ENCODE measurements around the gene C7. TPM values are rescaled to one million over a fixed set of nuclear protein-coding genes. Genes with fewer than 3 reads are reported as not detected.

Gene C7
- total RNA-seq, 1 donor from 2014 or later, result under 0.01 TPM

DNA sequence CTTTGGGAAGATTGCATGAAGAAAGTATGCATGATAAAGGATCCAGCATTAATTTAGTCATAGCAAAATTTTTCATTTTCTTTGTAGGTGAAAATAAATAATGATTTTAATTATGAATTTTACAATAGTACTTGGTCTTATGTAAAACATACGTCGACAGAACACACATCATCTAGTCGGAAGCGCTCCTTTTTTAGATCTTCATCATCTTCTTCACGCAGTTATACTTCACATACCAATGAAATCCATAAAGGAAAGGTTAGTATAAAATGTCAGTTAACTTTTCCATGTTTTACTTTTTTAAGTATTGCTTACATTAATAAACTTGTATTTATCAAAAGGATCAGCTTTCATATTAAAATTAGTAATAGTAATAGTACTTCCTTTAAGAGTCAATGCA lies 35.8 kb downstream of the C7 start:
- FAIRE-seq, result no peak
- no peak for DNase-seq (ENCODE audit: low read depth)
- no peaks in the 10 kb centered on the region for H3K36me3 ChIP-seq (ENCODE audit: control insufficient read depth, insufficient read depth, low read length)
- no peak overlapping the region for H3K4me3 ChIP-seq (ENCODE audit: low read depth, low read length)
- TF ChIP-seq, protein P1, sequence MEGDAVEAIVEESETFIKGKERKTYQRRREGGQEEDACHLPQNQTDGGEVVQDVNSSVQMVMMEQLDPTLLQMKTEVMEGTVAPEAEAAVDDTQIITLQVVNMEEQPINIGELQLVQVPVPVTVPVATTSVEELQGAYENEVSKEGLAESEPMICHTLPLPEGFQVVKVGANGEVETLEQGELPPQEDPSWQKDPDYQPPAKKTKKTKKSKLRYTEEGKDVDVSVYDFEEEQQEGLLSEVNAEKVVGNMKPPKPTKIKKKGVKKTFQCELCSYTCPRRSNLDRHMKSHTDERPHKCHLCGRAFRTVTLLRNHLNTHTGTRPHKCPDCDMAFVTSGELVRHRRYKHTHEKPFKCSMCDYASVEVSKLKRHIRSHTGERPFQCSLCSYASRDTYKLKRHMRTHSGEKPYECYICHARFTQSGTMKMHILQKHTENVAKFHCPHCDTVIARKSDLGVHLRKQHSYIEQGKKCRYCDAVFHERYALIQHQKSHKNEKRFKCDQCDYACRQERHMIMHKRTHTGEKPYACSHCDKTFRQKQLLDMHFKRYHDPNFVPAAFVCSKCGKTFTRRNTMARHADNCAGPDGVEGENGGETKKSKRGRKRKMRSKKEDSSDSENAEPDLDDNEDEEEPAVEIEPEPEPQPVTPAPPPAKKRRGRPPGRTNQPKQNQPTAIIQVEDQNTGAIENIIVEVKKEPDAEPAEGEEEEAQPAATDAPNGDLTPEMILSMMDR (IDR thresholded peaks at IDR 0.05; ENCODE audit: insufficient read depth, low read length, severe bottlenecking), result no peak
- H3K27me3 ChIP-seq (ENCODE audit: control insufficient read depth, insufficient read depth, low read length), result no peaks in the 10 kb centered on the region

DNA sequence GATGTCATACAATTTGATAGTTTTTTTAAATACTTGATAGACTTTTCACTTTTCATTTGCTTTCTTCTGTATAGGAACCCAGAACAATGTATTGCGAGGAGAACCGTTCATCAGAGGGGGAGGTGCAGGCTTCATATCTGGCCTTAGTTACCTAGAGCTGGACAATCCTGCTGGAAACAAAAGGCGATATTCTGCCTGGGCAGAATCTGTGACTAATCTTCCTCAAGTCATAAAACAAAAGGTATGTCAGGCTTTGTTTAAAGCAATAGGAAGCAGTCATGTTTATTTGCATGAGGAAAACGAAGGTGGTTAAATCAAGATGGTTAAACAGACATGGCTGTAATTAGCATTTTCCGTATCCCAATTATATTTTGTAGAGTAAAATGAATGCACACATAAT lies 46.0 kb downstream of the C7 start:
- Histone ChIP-seq H3K4me3 (ENCODE audit: low read depth, low read length) (no peak overlapping the region), H3K36me3 (ENCODE audit: control insufficient read depth, insufficient read depth, low read length) (no peaks in the 10 kb centered on the region), H3K27me3 (ENCODE audit: control insufficient read depth, insufficient read depth, low read length) (no peaks in the 10 kb centered on the region)
- DNase-seq (ENCODE audit: low read depth) (peak; percentile 7), FAIRE-seq (no peak)
- TF ChIP-seq, protein P1 (IDR thresholded peaks at IDR 0.05; ENCODE audit: insufficient read depth, low read length, severe bottlenecking), result no peak

DNA sequence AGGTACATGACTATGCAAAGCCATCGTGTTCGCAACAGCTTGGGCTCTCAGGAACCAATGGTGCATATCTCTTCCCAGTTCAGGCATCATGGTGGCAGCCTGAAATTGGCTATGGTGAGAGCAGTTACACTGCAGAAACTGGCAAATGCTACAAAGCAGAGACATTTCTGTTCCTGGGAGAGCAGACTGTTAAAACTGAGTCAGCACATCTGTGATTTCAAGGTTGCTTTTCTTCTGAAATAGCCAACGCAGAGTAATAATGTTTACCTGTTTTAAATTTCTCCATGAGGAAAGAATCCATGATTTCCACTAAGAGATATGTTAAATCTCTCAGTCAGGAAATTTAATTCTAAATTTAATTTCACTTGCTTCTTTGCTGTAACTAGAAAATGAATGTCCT lies 47.8 kb downstream of the C7 start:
- Histone ChIP-seq H3K27me3 (ENCODE audit: control insufficient read depth, insufficient read depth, low read length) (no peaks in the 10 kb centered on the region), H3K4me3 (ENCODE audit: low read depth, low read length) (no peak overlapping the region), H3K36me3 (ENCODE audit: control insufficient read depth, insufficient read depth, low read length) (no peaks in the 10 kb centered on the region)
- TF ChIP-seq, protein P1 (IDR thresholded peaks at IDR 0.05; ENCODE audit: insufficient read depth, low read length, severe bottlenecking), result no peak
- no peak for DNase-seq (ENCODE audit: low read depth)
- no peak for FAIRE-seq

DNA sequence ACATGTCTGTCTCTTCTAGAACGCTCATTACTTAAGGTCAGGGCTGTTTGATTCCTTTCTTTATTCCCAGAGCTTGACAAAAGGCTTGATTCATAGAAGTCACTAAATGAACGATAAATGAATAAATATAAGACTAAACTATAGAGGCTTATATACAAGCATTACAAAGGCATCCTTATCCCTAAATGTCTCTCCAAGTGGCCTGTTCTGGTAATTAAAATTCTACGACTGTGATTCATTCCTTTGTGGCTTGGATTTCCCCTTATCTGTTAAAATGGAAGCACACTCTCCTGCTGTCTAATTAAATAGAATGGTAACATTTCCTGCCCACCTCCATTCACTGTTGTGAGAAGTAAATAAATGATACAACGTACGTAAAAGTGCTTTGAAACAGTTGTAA lies 49.5 kb downstream of the C7 start:
- TF ChIP-seq, protein P1 (IDR thresholded peaks at IDR 0.05; ENCODE audit: insufficient read depth, low read length, severe bottlenecking), result no peak
- DNase-seq (ENCODE audit: low read depth) (no peak), FAIRE-seq (no peak)
- Histone ChIP-seq H3K4me3 (ENCODE audit: low read depth, low read length) (no peak overlapping the region), H3K36me3 (ENCODE audit: control insufficient read depth, insufficient read depth, low read length) (no peaks in the 10 kb centered on the region), H3K27me3 (ENCODE audit: control insufficient read depth, insufficient read depth, low read length) (no peaks in the 10 kb centered on the region)

DNA sequence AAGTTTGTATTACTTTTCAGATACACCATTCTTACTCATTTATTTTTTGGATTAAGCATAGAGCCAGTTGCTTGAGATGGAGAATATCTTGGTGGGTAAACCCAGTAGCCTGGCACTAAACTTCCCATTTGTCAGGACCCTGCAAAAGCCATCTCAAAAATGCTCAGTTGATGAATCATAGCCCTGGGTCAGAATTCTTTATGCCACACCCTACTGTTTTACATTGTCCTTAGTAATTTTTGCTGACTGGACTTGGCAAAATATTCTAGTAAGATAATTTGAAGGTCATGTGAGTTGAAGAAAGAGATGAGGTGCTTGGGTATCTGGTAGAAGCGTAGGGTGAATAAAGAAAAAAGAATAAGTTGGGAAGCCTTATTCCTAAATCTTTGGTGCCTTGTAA lies 50.7 kb downstream of the C7 start:
- DNase-seq (ENCODE audit: low read depth), result peak; percentile 4
- Histone ChIP-seq H3K36me3 (ENCODE audit: control insufficient read depth, insufficient read depth, low read length) (no peaks in the 10 kb centered on the region), H3K4me3 (ENCODE audit: low read depth, low read length) (no peak overlapping the region), H3K27me3 (ENCODE audit: control insufficient read depth, insufficient read depth, low read length) (no peaks in the 10 kb centered on the region)
- FAIRE-seq, result no peak
- TF ChIP-seq, protein P1 (IDR thresholded peaks at IDR 0.05; ENCODE audit: insufficient read depth, low read length, severe bottlenecking), result no peak

DNA sequence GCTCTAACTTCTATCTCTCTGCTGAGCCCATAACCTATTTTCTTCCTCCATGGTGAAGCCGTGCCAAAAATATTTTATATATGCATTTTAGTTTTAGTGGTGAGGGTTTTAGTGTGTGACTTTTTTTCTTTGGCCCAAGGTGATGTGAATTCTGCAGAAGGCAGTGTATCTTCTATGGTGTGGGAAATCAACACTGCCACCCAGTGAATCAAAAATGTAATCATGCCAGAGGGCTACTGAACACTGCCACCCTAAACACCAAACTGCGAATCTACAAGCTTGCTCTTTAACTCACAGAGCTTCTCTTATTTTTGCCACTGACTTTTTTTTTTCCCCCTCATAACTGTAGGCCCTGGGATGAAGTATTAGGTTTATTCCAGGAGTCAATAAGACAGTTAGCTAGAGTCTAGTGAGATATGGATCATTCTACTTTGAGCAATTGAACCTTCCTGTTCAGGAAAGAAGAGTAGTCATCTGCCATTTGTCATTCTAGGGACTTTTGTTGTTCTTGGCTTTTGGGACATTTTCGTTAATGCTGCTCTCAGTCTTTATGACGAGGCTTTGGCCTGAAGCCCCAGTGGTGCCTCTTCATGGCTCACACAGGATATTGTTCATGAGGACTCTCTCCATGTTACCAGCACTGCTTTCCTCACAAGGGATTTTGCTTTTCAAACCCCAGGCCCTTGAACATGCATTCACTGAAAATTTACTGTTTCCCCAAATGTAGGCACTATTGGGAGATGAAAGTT lies 53.1 kb downstream of the C7 start:
- Histone ChIP-seq H3K4me3 (ENCODE audit: low read depth, low read length) (no peak overlapping the region), H3K27me3 (ENCODE audit: control insufficient read depth, insufficient read depth, low read length) (no peaks in the 10 kb centered on the region), H3K36me3 (ENCODE audit: control insufficient read depth, insufficient read depth, low read length) (no peaks in the 10 kb centered on the region)
- DNase-seq (ENCODE audit: low read depth), result no peak
- FAIRE-seq, result no peak
- TF ChIP-seq, protein P1 (IDR thresholded peaks at IDR 0.05; ENCODE audit: insufficient read depth, low read length, severe bottlenecking), result no peak
